GM18868 (cell line): ENCODE data around the gene LEMD1.
"Not testable (repeated sequence)": the region's sequence is repeated elsewhere in the genome, so short reads cannot be mapped to it uniquely, and the experiment has no call there.

Source experiments
- ATAC-seq: cut with Tn5 transposase; IDR thresholded peaks from one replicate; pipeline ENCODE4 v1.9.1; 2021; ENCODE audit warnings: mild to moderate bottlenecking, moderate library complexity; ENCODE audit not compliant: unreplicated experiment

LEMD1 gene

GRCh38 chr1:205447457-205448341, 25.8 kb upstream of the LEMD1 start:
- ATAC-seq, result no peak

GRCh38 chr1:205446828-205447227, 25.0 kb upstream of the LEMD1 start:
- ATAC-seq, result no peak

- no peak for ATAC-seq
These were observed 23.7 kb upstream of the LEMD1 start for GRCh38 chr1:205445646-205445935.

DNA sequence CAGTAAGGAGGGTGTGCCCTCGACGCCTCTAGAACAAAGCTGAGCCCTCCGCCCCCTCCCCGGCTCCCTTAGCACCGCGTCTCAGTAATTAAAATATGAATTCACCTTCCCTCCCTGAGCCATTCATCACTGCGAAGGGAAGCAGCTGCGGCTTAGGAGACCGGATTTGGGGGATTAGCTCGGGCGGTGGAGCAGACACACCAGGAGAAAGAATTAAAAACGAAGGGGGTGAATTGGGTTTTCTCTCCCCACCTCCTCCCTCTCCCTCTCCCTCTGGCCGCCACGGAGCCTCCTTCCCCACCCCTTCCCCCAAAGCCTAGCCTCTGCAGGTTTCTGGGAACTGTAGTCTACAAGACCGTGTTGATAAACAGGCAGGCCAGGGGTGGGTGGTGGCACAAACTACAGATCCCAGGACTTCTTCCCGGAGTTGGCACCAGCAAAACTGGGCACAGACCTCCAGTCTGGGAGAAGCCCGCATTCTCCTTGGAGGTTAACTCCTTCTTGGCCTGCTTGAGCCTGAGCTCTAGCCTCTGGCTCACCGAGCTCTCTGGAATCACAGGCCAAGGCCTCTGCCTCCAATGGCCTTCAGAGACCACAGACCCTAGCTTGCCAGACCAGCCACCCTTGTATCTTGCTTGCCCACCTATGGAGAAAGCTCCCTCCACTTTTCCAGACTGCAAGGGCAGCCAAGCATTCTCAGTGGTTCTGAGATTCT, 23.2 kb upstream of the LEMD1 start:
- no peak for ATAC-seq

DNA sequence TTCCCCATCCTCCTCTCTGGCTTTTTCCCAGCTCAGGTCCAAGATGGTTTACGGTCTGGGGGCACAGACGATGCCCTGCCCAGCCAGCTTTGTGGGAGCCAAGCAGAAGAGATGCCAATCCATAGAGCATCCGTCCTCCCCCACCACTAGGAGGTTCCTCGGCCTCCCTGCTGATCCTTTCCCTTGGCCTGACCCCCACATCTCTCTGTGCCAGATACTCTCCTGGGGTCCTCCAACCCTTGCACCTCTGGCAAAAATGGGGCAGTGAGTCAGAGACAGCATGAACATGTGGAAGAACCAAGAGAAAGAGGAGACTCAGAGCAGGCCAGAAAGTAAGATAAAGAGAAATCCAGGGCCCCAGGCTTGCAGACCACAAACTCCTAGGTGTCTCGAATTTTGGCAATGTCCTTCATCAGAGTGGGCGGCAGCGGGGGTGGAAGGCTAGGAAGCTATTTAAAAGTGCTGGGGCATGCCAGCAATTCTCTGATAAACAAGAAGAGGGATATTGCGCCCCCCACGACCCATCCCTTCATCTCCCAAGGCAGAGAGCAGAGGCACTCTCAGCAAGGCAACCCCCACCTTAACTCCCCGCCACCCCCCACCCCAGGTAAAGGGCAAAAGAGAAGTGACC, 22.6 kb upstream of the LEMD1 start:
- ATAC-seq, result no peak

GRCh38 chr1:205443585-205444299, 21.9 kb upstream of the LEMD1 start:
- ATAC-seq, result no peak

DNA sequence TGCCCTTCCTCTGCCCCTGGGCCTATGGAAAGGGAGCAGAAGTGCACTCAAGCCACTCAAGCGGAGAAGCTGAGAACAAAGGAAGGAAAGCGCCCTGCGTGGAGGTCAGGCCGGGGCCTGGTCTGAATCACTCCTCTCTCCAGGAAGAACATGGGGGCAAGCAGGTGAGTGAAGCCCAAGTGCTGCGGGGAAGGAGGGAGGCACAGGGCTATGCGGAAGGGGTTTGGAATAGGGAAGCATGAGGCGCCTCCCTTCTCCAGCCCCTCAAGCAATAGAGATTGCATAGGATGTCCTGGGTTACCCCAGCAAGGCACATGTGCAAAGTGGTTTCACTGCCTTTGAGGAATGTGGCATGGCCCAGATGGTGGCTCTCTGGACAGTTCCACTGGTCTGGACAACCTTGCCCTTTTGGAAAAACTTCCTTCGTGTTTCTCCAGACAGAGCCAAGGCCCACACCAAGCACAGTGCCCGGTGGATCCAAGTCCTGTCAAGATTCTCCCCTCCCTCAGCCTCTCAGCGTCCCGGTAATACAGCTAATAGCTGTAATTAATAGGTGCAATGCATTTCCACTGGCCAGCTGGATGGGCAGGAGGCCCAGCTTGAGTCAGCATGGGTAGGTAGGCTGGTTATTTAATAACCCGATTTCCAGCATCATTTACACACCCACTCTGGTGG, 20.3 kb upstream of the LEMD1 start:
- no peak for ATAC-seq

DNA sequence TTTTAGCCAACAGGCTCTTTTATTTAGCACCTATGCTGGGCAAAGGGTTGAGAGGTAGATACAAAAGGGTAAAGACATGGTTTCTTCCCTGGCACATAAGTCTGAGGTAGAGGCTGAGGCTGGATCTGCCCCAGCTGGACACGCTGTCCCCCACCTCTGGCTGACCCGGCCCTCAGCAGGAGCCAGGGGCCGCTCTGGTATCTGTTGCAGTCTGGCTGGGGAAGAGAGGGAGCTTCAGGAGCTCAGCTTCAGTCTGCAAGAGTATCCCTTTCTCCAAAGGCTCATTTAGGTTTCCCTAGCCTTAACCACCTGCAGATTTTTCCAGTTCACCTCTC, 19.8 kb upstream of the LEMD1 start:
- ATAC-seq, result no peak

GRCh38 chr1:205441318-205441633, 19.4 kb upstream of the LEMD1 start:
- no peak for ATAC-seq

GRCh38 chr1:205440476-205441317, 18.8 kb upstream of the LEMD1 start:
- ATAC-seq, result peak; percentile 68

DNA sequence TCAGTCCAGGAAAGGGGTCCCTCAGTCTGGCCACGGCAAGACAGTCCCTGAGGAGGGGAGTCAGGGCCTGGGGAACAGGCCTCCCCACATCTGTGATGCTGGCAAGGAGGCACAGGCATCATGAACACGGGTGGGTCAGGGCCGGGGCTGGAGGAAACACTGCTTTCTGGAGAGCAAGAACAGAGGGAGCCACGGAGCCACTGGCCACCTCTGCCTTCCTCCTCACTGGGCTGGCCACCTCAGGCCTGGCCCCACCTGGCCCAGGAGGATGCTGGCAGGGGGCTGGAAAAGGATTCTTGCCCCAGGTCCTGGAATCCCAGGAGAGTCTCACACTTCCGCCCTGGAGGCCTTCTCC, 18.2 kb upstream of the LEMD1 start:
- no peak for ATAC-seq

- no peak for ATAC-seq
These were observed 16.6 kb upstream of the LEMD1 start for GRCh38 chr1:205438213-205439158.

DNA sequence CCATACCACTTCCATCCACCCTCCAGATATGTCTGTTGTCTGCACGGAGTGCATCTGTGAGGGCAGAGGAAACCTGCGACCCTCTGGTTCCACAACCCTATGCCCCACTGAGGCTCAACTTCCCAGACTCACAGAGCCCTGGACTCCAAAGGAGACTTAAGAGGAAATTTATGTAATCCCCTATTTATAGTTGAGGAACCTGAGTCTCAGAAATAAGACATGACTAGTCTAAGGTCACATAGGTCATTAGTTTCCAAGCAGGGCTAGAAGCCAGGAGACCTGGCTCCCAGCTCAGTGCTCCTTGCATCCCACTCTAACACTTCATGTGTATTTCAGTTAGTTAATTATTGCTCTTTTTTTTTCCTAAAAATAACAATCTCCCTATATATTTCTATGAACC, 15.7 kb upstream of the LEMD1 start:
- no peak for ATAC-seq

DNA sequence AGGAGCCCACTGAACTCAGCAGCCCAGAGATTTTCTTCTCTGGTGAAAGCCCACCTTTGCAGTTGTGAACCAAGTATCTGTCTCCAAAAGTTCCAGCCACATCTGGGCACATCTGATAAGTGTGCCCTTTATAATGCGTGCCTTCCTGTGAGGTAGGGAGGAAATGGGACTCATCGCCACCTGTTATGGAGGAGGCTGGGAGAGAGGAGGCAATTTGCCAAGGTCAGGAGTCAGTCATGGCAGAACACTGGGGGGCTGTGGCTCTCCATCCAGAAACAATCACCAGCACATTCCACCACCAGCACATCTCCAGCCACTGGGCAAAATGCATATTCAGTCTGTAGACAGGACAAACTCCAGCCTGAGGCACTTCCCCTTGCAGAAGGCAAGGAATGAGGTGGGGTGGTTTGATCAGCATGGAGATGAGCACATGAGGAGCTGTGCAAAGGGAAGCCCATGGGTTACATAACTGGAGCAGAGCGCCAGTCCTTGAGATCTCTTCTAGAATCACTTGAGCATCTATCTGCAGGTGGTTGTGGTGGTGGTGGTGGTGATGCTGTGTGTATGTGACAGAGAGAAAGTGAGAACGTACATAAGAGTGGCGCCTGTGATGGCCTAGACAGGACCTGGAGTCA, 15.0 kb upstream of the LEMD1 start:
- no peak for ATAC-seq

DNA sequence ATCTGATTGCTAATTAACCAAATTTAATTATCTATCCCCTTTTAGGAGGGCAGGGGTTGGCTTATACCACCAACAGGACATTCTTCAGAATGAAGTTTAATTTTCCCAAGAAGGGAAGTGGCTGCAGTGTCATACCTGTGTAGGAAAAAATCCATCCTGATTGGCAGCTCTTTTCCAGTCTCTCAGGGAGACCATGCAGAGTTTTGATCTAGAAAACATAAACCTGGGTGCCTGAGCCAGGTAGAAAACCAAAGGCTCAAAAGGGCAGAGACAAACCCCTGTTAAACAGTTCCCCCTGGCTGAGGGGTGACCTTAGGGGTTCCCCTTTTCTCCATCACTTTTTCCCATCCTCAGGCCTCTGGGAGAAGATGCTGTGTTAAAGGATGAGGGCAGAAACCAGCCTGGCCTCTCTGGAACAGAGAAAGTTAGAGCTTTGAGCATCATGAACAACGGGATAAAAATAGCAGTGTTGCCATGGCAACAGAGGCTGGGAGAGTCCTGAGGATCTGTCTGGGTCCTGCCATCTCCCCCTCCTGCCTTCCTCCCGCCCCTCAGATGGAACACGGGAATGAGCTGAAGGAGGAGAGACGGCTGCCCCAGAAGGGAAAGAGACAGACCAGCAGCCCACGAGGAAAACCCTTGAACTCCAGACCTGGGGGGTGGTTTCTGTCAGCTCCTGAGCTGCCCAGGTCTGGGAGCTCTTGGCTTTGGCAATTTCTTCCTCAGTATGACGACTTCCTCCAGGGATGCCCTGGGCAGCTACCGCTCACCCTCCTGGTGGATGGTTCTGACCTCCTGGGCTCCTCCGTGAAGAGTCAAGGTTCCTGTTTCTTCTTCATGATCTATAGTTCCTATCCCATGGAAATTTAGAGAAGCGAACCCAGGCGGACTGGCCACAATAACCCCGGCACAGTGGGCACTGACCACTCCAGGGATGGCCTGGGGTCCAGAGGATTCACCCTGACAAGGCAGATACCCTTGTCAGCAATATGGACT, 14.0 kb upstream of the LEMD1 start:
- no peak for ATAC-seq

DNA sequence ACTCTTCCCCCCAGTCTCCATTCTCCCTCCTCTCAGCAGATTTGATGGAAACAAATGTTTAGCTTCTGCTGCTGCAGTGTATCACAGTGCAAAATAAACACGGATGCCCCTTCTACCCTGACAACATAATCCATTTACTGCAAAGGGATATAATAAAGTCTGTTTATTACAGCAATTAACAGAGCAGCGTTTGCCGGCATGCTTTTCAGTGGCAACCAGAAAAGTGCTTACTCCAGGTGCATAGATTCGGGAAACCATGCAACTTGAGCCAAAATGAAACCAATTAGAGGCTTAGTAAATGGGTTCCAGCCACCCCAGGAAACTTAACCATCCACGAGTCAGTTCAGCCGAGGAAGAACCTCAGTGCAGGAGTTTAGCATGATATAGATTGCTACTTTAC, 12.9 kb upstream of the LEMD1 start:
- ATAC-seq, result no peak

DNA sequence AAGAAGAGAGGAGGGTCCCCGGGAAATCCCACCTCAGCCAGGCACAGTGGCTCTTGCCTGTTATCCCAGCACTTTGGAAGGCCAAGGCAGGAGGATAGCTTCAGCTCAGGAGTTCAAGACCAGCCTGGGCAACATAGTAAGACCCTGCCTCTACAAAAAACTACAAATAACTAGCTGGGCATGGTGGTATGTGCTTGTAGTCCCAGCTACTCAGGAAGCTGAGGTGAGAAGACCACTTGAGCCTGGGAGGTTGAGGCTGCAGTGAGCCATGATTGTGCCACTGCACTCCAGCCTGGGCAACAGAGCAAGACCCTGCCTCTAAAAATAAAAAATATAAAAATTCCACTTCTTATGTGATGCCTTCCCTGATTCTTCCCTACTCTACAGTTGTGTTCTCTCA, 10.8 kb upstream of the LEMD1 start:
- ATAC-seq, result not testable (repeated sequence)

- no peak for ATAC-seq
These were observed 10.3 kb upstream of the LEMD1 start for GRCh38 chr1:205432116-205432515.
